GM12892 (cell line): ENCODE data around the gene KCNK2.

Source experiments
- POLR2A ChIP-seq: IDR thresholded peaks from 2 replicates; pipeline ENCODE4 v1.6.1; 2011; ENCODE audit warnings: low read depth, low read length, control low read depth
- POLR2AphosphoS5 ChIP-seq: IDR thresholded peaks from 2 replicates; pipeline ENCODE4 v1.6.1; 2011; ENCODE audit warnings: low read depth, low read length, control low read depth
- TAF1 ChIP-seq: IDR thresholded peaks from 2 replicates; pipeline ENCODE4 v1.6.1; 2011; ENCODE audit warnings: low read depth, mild to moderate bottlenecking, control low read depth, low read length, borderline replicate concordance

DNA sequence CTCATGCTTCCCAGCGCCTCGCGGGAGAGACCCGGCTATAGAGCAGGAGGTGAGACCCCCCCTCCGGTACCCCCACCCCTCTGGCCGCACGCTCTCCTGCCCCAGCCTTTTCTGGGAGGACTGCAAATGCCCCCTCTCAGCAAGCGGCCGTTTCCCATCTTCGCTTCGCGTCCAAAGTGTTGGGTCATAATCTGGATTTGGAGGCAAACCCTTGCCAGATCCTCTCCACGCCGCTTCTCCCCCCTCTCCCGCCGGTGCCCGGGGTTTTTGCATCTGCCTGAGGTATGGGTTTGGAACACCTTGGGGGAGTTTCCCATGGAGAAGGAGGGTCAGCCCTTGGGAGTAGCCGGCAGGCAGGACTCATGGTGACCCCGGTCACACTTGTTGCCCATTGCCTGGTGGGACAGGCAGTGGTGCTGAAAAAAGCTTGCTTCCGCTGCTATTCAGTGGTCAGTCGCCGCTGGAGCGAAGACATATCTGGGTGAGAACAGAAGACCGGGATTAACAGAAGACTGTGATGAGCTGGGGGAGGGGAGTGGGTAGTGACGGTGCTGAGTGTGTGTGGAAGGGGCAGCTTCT is 935 bp downstream of the KCNK2 start:
- TF ChIP-seq TAF1 = no peak
- TF ChIP-seq POLR2AphosphoS5 = no peak
- no peak for TF ChIP-seq POLR2A
